Lung microvascular endothelial cell (primary cell): ENCODE results near the gene SKA2. TPM values are rescaled to one million over a fixed set of nuclear protein-coding genes. Genes with fewer than 3 reads are reported as not detected.
"Not testable (repeated sequence)": the region's sequence is repeated elsewhere in the genome, so short reads cannot be mapped to it uniquely, and the experiment has no call there.

Experiments
- DNase-seq, 2 donors: peaks; one replicate each; pipeline versions ENCODE4 v3.0.0 to v3.0.0-alpha.2; 2010; ENCODE audit warnings: low read depth in 2 of 2
- total RNA-seq: library from RNA; depleted of rRNA; stranded (reverse); fragments of >200 nt; gene quantifications from 2 replicates; pipeline ENCODE4 v1.2.1, GENCODE V29; 2014

The SKA2 gene
- total RNA-seq, 1 donor from 2014 or later: 29.8 TPM

DNA sequence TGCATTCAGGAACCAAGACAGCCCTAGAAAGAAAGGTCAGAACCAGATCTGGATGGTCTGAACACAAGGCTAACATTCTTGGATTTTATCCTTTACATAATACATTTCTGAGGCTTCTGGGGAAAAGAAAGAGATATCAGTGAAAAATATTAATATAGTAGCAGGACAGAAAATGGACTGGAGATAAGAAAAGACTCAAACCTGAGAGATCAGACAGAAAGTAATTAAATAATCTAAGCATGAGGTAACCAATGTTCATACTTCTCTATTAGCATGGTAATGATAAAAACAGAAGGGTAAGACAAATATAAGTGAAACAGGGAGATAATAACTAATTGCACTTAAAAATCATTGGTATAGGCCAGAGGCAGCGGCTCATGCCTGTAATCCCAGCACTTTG, 53.8 kb downstream of the SKA2 start:
- no peak for DNase-seq

DNA sequence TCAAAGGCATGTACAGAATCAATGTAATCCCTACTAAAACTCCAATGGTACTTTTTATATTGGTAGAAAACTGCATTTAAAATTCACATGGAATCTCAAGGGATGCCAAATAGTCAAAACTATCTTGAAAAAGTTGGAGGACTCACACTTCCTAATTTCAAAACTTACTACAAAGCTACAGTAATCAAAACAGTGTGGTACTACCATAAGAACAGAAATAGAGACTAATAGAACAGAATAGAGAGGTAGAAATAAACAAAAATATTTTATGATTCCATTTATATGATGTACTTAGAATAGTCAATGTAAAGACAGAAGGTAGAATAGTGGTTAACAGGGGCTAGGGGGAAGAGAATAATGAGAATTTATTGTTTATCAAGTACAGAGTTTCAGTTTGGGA, 57.1 kb downstream of the SKA2 start:
- no peak for DNase-seq

- no peak for DNase-seq
These were observed 60.0 kb downstream of the SKA2 start for GRCh38 chr17:59094861-59095530.

- DNase-seq: peak; percentile 69 to 93
These were observed 61.2 kb downstream of the SKA2 start for GRCh38 chr17:59093702-59094231.

DNA sequence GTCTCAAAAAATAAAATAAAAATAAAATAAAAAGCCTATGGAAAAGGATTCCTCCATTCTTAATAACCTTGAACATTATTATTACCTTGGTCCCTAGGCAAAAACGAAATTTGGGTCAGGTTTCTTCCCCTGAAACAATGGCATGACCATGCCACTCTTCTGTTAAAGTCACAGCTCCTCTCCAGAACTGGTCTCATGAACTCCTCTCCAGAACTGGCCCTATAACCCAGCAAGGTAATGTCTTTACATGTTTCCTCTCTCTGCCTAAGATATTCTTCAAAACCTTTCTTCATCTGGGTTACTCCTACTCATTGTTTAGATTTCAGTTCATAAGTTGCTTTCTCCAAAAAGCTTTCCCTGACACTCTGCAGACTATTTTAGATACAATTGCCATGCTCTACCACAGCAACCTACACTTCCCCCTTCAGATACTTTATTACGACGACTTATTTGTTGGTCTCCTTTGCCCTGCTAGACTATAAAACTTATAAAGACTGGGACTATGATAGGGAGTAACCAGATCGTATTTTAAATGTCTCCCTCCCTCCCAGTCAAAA, 61.8 kb downstream of the SKA2 start:
- no peak for DNase-seq

- DNase-seq: not testable (repeated sequence)
These were observed 64.4 kb downstream of the SKA2 start for GRCh38 chr17:59090593-59090992.

DNA sequence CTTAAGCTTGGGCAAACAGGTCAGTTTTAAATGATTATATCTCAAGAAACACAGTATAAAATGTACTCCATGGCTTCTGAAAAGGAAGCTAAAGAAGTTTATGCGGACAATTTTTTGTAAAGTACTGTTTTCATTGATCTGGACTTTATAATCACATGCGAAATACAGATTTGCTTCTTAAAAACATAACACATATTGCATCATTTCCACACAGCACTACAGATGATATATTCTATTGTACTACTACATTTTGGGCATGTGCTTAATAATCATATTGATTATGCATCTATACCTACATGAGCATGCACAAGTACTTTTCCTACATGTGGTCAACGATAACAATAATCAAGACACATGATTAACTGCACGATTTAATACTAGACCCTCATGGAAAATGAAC, 70.8 kb downstream of the SKA2 start:
- no peak for DNase-seq

GRCh38 chr17:59074494-59074893, 80.5 kb downstream of the SKA2 start:
- DNase-seq: peak in 1 of 2 donors; percentile 93

- DNase-seq: peak in 1 of 2 donors; percentile 52
These were observed 81.0 kb downstream of the SKA2 start for GRCh38 chr17:59073972-59074371.

DNA sequence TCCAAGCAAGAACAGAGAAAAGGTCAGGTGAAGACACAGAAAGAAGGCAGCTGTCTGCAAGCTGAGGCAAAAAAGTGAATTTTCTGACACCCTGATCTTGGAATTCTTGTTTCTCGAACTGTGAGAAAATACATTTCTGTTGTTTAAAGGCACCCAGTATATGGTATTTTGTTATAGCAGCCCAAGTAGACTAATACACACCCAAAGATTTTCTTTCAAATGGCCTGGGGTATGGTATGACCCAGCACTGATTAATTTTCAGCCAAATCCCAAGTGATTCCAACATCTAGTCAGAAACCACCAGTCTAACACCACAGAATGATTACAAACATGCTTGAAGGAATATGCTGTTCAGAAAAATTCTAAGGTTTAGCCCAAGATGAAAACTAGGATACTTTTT, 85.1 kb downstream of the SKA2 start:
- no peak for DNase-seq

- DNase-seq: no peak
These were observed 87.2 kb downstream of the SKA2 start for GRCh38 chr17:59067756-59068155.

GRCh38 chr17:59067340-59067739, 87.6 kb downstream of the SKA2 start:
- no peak for DNase-seq

GRCh38 chr17:59062509-59062908, 92.5 kb downstream of the SKA2 start:
- no peak for DNase-seq

Other genes with a start within 250 kb of the SKA2 start
- gene TRIM37, start 48.3 kb downstream of the SKA2 start, total RNA-seq: 33.1 and 33.3 TPM in 2 replicates
- gene PRR11, start 560 bp upstream of the SKA2 start, total RNA-seq: 1.2 and 6.3 TPM in 2 replicates
- gene SMG8, start 54.8 kb upstream of the SKA2 start, total RNA-seq: 17.0 and 30.0 TPM in 2 replicates
- 0.79 and 1.1 TPM in 2 replicates for gene GDPD1, start 65.3 kb upstream of the SKA2 start, total RNA-seq
- gene YPEL2, start 176.5 kb upstream of the SKA2 start, total RNA-seq: 46.0 and 60.9 TPM in 2 replicates